ENCODE results near the gene FXYD7. TPM values are rescaled to one million over a fixed set of nuclear protein-coding genes. Genes with fewer than 3 reads are reported as not detected.
A peak's percentile ranks its signal among the peaks of the same experiment; 100 is the strongest.

The FXYD7 gene
- total RNA-seq, 1 donor from 2014 or later, result 0.39 TPM

DNA sequence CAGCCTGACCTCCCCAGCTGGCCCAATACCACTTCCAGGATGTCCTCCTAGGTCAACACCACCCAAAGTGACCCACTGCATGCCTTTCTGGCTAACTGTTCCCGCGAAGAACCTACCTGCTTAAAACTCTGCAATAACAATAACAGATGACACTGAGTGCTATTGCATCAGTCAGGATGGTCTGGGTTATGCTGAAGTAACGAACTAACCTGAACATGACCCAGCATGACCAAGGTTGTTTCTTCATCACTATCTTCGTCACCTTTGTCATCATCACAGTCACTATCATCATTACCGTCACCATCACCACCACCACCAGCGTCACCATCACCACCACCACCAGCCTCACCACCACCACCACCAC is 38.0 kb upstream of the FXYD7 start:
- Mint-ChIP-seq H3K4me1 (ENCODE audit: low read depth) (peaks cover 14% of the 10 kb centered on the region), H3K27ac (no peak overlapping the region), H3K27me3 (ENCODE audit: insufficient read depth) (peaks cover 3% of the 10 kb centered on the region), H3K4me3 (no peak overlapping the region), H3K36me3 (ENCODE audit: low read depth) (no peaks in the 10 kb centered on the region), H3K9me3 (peaks cover 6% of the 10 kb centered on the region)
- intact Hi-C loops (cut with micrococcal nuclease), result no loop called here
- no peak for DNase-seq (ENCODE audit: low spot score)

DNA sequence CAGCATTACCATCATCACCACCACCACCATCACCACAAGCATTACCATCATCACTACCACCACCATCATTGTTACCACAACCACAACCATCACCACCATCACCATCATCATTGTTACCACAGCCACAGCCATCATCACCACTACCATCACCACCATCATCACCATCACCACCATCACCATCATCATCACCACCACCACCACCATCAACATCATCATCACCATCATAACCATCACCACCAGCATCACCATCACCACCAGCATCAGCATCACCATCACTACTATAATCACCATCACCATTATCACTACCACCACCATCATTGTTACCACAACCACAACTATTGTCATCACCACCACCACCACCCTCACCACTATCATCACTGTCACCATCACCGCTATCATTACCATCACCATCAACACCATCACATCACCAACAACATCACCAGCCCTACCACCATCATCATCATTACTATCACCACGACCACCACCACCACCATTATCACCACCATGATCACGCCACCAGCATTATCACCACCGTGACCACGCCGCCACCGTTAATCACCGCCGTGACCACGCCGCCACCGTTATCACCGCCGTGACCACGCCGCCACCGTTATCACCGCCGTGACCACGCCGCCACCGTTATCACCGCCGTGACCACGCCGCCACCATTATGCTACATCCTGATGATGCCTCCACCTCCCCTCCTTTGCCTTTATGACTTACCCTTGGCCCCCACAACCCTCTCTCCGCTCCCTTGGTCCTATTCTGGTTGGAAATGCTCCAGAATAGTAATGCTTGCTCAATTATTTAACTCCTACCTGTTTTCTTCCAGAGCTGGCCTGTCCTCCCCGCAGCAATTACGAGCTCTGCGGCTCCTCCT is 37.4 kb upstream of the FXYD7 start:
- Mint-ChIP-seq H3K4me3 (no peak overlapping the region), H3K27me3 (ENCODE audit: insufficient read depth) (peaks cover 3% of the 10 kb centered on the region), H3K4me1 (ENCODE audit: low read depth) (peaks cover 14% of the 10 kb centered on the region), H3K27ac (no peak overlapping the region), H3K9me3 (peaks cover 6% of the 10 kb centered on the region), H3K36me3 (ENCODE audit: low read depth) (no peaks in the 10 kb centered on the region)
- intact Hi-C loops (cut with micrococcal nuclease), result no loop called here
- no peak for DNase-seq (ENCODE audit: low spot score)

DNA sequence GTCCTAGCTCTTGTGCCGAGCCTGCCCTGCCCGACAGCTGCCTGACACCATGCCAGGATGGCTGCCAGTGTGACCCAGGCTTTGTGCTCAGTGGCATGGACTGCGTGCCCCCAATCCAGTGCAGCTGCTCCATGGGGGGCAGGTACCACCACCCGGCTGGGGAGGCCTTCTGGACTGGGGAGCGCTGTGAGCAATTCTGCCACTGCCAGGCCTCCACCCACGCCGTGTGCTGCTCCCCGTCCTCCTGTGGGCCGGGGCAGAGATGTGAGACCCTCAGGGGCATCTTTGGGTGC is 36.8 kb upstream of the FXYD7 start:
- intact Hi-C loops (cut with micrococcal nuclease), result no loop called here
- H3K27me3 Mint-ChIP-seq (ENCODE audit: insufficient read depth), result peaks cover 3% of the 10 kb centered on the region
- peaks cover 6% of the 10 kb centered on the region for H3K9me3 Mint-ChIP-seq
- H3K4me3 Mint-ChIP-seq, result no peak overlapping the region
- H3K27ac Mint-ChIP-seq, result no peak overlapping the region
- H3K36me3 Mint-ChIP-seq (ENCODE audit: low read depth), result no peaks in the 10 kb centered on the region
- H3K4me1 Mint-ChIP-seq (ENCODE audit: low read depth), result peaks cover 14% of the 10 kb centered on the region
- DNase-seq (ENCODE audit: low spot score), result no peak

DNA sequence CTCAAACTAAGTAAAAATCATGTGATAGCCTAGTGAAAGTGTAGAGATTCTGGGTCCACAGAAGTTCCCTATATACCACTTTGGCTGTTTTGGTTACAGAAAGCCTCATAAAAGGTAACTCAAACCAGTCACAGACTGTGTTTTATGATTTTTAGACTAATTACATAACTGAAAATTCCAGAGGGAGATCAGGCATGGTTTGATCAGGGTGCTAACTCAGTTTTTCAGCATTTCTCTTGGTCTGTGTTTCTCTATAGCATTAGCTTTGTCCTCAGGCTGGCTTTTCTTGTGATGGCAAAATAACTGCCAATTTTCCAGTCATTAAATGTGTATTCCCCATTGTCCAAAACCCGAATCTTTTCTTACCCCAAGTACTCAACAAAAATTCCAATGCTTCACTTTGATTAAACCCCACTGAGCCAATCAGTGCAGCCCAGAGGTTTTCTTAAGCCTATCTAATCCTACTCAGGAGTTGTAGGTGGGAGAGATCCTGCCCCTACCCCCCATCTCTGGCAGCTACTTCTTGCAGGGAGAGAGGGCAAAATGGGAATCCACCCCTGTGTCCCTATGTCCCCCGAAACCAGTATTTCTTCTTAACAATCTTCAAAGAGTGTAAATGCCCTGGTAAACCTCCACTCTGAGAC is 36.0 kb upstream of the FXYD7 start:
- peaks cover 3% of the 10 kb centered on the region for H3K27me3 Mint-ChIP-seq (ENCODE audit: insufficient read depth)

DNA sequence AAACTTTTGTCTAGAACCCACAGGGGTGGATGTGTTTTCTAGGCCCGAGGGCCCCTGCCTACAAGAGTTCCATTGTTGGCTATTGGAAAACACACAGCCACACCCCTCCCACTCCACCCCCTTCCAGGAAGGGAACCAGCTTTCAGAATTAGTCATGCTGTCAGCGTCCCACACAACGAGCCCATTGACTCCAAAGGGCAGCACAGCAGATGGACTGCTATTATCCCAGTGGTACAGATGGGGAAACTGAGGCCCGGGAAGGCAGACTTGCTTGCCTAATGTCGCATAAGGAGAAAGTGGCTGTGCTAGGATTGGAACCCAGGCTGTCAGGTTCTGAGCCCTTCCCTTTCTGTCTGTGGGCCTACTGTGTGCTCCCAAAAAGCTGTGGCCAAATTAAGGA is 35.5 kb upstream of the FXYD7 start:
- no peak for DNase-seq (ENCODE audit: low spot score)
- Mint-ChIP-seq H3K36me3 (ENCODE audit: low read depth) (no peaks in the 10 kb centered on the region), H3K4me1 (ENCODE audit: low read depth) (peaks cover 14% of the 10 kb centered on the region), H3K4me3 (no peak overlapping the region), H3K27ac (peak overlapping the region; percentile 35), H3K27me3 (ENCODE audit: insufficient read depth) (peaks cover 3% of the 10 kb centered on the region), H3K9me3 (peaks cover 6% of the 10 kb centered on the region)
- intact Hi-C loops (cut with micrococcal nuclease), result no loop called here

More for the DNA sequence above, 36.0 kb upstream of the FXYD7 start:
- Mint-ChIP-seq H3K36me3 (ENCODE audit: low read depth) (no peaks in the 10 kb centered on the region), H3K4me1 (ENCODE audit: low read depth) (peaks cover 14% of the 10 kb centered on the region), H3K27ac (peak overlapping the region; percentile 35), H3K4me3 (no peak overlapping the region), H3K9me3 (peaks cover 6% of the 10 kb centered on the region)
- DNase-seq (ENCODE audit: low spot score), result no peak
- intact Hi-C loops (cut with micrococcal nuclease), result no loop called here

DNA sequence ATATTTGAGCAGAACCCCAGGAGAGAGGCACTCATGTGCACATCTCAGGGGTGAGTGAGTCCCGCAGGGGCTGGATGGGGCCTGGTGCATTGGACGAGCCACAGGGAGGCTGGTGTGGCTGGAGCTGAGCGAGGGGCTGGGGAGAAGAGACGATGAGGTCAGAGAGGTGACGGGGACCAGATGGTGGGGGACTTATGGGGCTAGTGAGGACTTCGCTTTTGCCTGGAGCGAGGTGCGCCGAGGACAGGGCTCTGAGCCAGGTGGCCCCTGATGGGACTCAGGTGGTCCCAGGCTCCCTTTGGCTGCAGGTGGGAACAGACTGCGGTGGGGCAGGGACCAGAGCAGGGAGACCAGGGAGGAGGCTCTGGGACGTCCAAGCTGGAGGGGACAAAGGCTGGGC is 34.3 kb upstream of the FXYD7 start:
- Mint-ChIP-seq H3K4me1 (ENCODE audit: low read depth) (peaks cover 14% of the 10 kb centered on the region), H3K36me3 (ENCODE audit: low read depth) (no peaks in the 10 kb centered on the region), H3K9me3 (peaks cover 6% of the 10 kb centered on the region), H3K27ac (no peak overlapping the region), H3K4me3 (no peak overlapping the region), H3K27me3 (ENCODE audit: insufficient read depth) (peaks cover 3% of the 10 kb centered on the region)
- intact Hi-C loops (cut with micrococcal nuclease), result no loop called here
- no peak for DNase-seq (ENCODE audit: low spot score)

DNA sequence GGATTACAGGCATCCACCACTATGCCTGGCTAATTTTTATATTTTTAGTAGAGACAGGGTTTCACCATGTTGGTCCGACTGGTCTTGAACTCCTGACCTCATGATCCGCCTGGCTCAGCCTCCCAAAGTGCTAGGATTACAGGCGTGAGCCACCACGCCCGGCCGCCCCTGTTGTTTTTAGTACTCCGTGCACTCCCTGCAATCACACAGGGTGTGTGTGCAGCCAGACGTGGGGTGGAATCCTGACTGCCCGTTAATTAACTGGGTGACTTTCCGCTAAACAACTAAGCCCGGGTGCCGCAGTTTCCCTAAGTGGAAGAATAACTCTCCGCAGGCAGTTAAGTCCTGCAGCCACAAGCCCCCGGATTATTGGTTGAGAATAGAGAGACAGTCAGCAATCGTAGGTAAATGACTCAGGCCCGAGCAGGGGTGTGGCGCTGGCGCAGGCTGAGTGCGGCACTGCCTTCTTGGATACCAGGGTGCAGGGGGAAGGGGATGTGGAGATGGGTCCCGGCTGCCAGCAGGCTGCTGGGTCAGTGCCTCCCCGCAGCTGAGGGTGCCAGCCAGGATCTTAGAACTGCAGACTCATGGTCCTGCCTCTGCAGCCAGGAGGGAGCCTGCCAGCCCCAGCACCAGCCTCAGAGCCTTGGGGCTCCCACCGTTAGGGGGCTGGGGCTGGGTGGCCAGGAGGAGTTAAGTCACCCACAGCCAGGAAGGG is 33.5 kb upstream of the FXYD7 start:
- no peak for DNase-seq (ENCODE audit: low spot score)
- Mint-ChIP-seq H3K4me3 (no peak overlapping the region), H3K36me3 (ENCODE audit: low read depth) (no peaks in the 10 kb centered on the region), H3K27ac (no peak overlapping the region), H3K27me3 (ENCODE audit: insufficient read depth) (peaks cover 7% of the 10 kb centered on the region), H3K4me1 (ENCODE audit: low read depth) (peaks cover 17% of the 10 kb centered on the region), H3K9me3 (peaks cover 6% of the 10 kb centered on the region)
- intact Hi-C loops (cut with micrococcal nuclease), result no loop called here

DNA sequence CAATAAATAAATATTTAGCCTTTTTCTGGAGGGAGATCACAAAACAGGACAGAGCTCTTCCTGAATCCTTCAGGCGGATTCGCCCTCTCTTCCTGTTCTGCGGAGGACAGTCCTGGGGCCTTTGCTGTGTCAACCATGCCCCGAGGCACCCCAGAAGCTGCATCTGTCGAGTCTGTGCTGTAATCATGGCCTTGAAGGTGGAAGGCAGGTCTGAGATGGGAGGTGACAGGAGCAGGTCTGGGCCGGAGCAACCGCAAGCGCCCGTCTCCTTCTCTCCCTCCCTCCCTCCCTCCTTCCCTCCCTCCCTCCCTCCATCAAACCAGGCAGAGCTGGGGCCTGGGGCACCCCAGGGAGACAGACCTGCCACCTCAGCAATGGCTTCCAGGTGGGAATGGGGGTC is 32.1 kb upstream of the FXYD7 start:
- H3K27me3 Mint-ChIP-seq (ENCODE audit: insufficient read depth), result peaks cover 8% of the 10 kb centered on the region
- no peaks in the 10 kb centered on the region for H3K36me3 Mint-ChIP-seq (ENCODE audit: low read depth)
- H3K27ac Mint-ChIP-seq, result no peak overlapping the region
- H3K4me3 Mint-ChIP-seq, result no peak overlapping the region
- peaks cover 6% of the 10 kb centered on the region for H3K9me3 Mint-ChIP-seq
- DNase-seq (ENCODE audit: low spot score), result no peak
- intact Hi-C loops (cut with micrococcal nuclease), result no loop called here
- H3K4me1 Mint-ChIP-seq (ENCODE audit: low read depth), result peaks cover 20% of the 10 kb centered on the region

DNA sequence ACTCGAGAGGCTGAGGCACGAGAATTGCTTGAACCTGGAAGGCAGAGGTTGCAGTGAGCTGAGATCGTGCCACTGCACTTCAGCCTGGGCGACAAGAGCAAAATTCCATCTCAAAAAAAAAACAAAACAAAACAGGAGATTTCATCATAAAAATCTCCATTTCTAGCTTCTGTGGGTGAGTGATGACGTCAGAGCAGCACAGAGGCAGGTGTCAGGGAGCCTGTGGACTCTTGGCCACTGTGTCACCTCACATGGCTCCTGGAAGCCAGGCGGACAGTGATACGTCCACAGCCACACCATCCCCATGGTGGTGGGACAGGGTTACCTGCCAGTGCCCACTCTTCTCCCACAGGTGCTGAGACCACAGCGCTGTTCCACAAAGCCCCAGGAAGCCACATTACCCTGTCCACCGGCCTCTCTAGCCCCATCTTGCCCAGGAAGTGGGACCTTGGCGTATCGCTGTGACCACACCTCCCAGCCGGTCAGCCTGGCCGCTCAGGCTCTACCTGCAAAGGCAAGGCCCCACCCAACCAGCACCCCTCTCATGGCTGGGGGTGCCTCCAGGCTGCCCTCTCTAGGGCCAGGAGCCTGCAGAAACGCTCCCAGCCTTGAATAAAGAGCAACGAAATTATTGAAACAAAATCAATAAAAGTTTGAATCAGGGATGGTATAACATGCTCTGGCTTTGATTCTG is 29.9 kb upstream of the FXYD7 start:
- Mint-ChIP-seq H3K4me1 (ENCODE audit: low read depth) (peaks cover 6% of the 10 kb centered on the region), H3K36me3 (ENCODE audit: low read depth) (no peaks in the 10 kb centered on the region), H3K9me3 (no peaks in the 10 kb centered on the region), H3K4me3 (no peak overlapping the region), H3K27ac (no peak overlapping the region), H3K27me3 (ENCODE audit: insufficient read depth) (peaks cover 8% of the 10 kb centered on the region)
- intact Hi-C loops (cut with micrococcal nuclease), result no loop called here
- no peak for DNase-seq (ENCODE audit: low spot score)

DNA sequence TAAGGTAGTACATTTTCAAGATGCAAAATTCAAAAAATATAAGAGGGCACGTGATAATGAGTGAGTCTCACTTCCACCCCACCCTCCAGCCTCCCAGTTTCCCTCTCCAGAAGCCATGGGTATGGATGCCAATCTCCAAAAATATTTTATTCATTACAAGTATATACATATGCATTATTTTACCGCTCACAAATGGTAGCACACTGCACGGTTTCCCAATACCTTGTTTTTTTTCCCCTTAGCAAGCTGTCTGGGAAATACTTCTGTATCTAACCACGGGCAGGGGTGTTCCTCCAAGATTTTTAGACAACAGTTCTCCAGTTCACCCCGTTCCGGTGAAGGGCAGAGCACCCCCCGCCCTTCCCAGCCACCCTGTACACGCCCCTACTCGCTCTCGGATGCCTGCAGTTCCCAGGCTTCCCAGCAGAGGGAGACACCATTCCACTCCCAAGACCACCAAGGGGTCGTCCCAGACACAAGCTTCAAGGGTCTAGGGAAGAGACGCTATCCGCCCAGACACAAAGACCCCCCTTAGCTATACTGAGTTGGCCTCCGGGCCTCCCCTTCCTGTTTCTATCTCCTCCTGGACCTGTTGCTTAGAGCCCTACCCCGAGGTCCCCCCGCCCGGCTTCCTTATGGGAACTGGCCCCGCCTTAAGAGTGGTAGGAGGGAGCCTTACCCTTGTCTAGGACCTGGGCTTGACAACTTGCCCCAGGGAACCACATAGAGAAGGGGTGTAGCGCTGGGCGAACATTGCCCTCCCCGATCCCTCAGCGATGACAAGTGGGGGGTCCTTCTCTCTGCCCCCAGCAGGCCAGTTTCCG is 28.5 kb upstream of the FXYD7 start:
- Mint-ChIP-seq H3K27me3 (ENCODE audit: insufficient read depth) (peaks cover 7% of the 10 kb centered on the region), H3K36me3 (ENCODE audit: low read depth) (no peaks in the 10 kb centered on the region), H3K9me3 (no peaks in the 10 kb centered on the region), H3K4me1 (ENCODE audit: low read depth) (peaks cover 6% of the 10 kb centered on the region), H3K4me3 (no peak overlapping the region), H3K27ac (no peak overlapping the region)
- intact Hi-C loops (cut with micrococcal nuclease), result loop anchor here (1.0 to 2.0 kb wide), 2 partner anchors 26 to 103 kb away; no protein-coding TSS in a partner anchor
- DNase-seq (ENCODE audit: low spot score), result peak; percentile 38

DNA sequence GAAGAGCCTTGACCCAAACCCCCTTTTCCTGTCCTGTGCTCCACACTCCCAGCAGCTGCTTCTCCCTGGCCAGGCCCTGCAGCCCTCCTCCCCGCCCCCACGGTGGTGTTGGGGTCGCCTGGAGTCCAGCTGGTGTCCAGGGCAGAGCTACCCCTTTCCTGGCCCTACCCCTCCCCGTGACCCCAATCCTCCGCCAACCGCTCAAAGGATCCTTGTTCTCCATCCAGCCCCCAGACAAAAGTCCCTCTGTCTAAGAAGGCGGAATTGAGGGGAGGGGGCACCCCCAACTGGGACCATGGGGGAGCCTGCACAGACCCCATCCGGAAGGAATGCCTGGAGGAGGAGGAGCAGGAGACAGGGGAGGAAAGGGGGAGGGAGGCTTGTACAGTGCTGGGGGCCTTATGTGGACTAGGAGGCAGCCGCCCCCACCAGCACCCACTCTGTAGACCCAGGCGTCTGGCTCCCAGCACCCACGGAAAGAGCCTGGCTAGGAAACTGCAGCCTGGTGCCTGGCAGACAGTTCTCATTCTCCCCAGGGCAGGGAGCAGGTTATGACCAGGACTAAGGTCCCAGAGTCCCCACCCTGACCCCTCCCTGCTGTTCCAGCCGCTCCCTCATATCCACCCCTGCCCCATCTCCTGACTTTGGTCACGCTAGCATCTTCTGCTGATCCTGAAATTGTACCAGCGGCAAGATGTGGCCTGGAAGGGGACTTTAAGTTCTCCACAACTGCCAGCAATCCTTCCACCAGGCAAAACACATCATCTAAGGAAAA is 27.7 kb upstream of the FXYD7 start, which contains the start of gene FXYD3:
Gene FXYD3, plus strand, starts transcription at position 647 of the 775 bp plus-strand sequence. CDS start 3,554 bp downstream, outside the sequence.
- no peak within 1 kb of the TSS for H3K27ac Mint-ChIP-seq

More for the DNA sequence above, 27.7 kb upstream of the FXYD7 start, which contains the start of gene FXYD3:
- intact Hi-C loops (cut with micrococcal nuclease), result loop anchor here (2.0 kb wide), 1 partner anchor 25 kb away; no protein-coding TSS in a partner anchor
- peaks cover 6% of the 10 kb centered on the region for H3K4me1 Mint-ChIP-seq (ENCODE audit: low read depth)
- H3K36me3 Mint-ChIP-seq (ENCODE audit: low read depth), result no peaks in the 10 kb centered on the region
- H3K9me3 Mint-ChIP-seq, result no peaks in the 10 kb centered on the region
- no peak for DNase-seq (ENCODE audit: low spot score)
- H3K4me3 Mint-ChIP-seq, result no peak within 1 kb of the TSS
- H3K27me3 Mint-ChIP-seq (ENCODE audit: insufficient read depth), result peaks cover 7% of the 10 kb centered on the region

Measured in activated T-helper 1 cell treated with anti-CD3 and anti-CD28 coated beads, Interleukin-12 subunit alpha, Interleukin-12 subunit beta, Interleukin-2, Interleukin-4 antibody, amounts not matched to agents 30 ng/mL and 10 ng/mL and 1 ng/mL, durations not matched to agents 14 hours and 24 hours and 36 hours (primary cell).